Prostate gland (tissue), 2 donors: ENCODE measurements around the gene DLL1. TPM values are rescaled to one million over a fixed set of nuclear protein-coding genes. Genes with fewer than 3 reads are reported as not detected.

ENCODE experiments used
- DNase-seq: peaks from one replicate; pipeline ENCODE4 v3.0.0-alpha.2; 2019; ENCODE audit warnings: low spot score
- H3K27ac ChIP-seq, 2 donors: fragments of 200-600 bp; sonication (generic); 2 replicates each; pipeline ENCODE4 v1.5.1; 2017 to 2019
- H3K27me3 ChIP-seq: fragments of 200-600 bp; sonication (generic); replicated peaks from 2 replicates; pipeline ENCODE4 v1.5.1; 2019; ENCODE audit not compliant: insufficient read depth
- H3K36me3 ChIP-seq, 2 donors: fragments of 200-600 bp; sonication (generic); 1 replicate in 1 of 2; 2 replicates in 1 of 2; pipeline versions ENCODE4 v1.5.1 to v1.8.1; 2017 to 2019
- H3K4me1 ChIP-seq: fragments of 200-600 bp; sonication (generic); replicated peaks from 2 replicates; pipeline ENCODE4 v1.5.1; 2019
- H3K4me3 ChIP-seq, 2 donors: fragments of 200-600 bp; sonication (generic); 2 replicates each; pipeline ENCODE4 v1.5.1; 2017 to 2019
- H3K9me3 ChIP-seq: fragments of 200-600 bp; sonication (generic); 2 replicates; pipeline ENCODE4 v1.5.1; 2017
- POLR2A ChIP-seq: fragments of 450-650 bp; IDR thresholded peaks from one replicate; pipeline ENCODE4 v1.6.1; 2016; ENCODE audit warnings: antibody characterized with exemption, mild to moderate bottlenecking
- POLR2AphosphoS5 ChIP-seq: sonication (generic); formaldehyde crosslinking; IDR thresholded peaks from one replicate; pipeline ENCODE4 v1.6.1; 2017; ENCODE audit warnings: antibody characterized with exemption
- WGBS: methylation state at CpG from one replicate; pipeline ENCODE4 v1.1.5; 2018; 5-methylcytosine and 5-hydroxymethylcytosine counted together
- intact Hi-C: fragments of 100-400 bp; cut with DNase I; formaldehyde crosslinking; loops from one replicate; pipeline ENCODE4 v1.14.2; 2022
- total RNA-seq, 2 donors: library from RNA; depleted of rRNA; stranded (reverse); fragments of >200 nt; gene quantifications; one replicate each; pipeline ENCODE4 v1.1.0, GENCODE V29; 2016
- TF ChIP-seq, protein P1 (sequence below), 4 experiments: fragments of 200-600 bp in 2 of 4; fragments of 450-650 bp in 2 of 4; sonication (generic) in 2 of 4; IDR thresholded peaks; 1 replicate in 3 of 4; 2 replicates in 1 of 4; pipeline ENCODE4 v1.5.1; 2016 to 2019; ENCODE audit warnings: antibody characterized with exemption in 4 of 4, mild to moderate bottlenecking in 2 of 4, moderate library complexity in 2 of 4

Gene DLL1
- total RNA-seq, 2 donors from 2014 or later = 16.0 to 40.4 TPM

DNA sequence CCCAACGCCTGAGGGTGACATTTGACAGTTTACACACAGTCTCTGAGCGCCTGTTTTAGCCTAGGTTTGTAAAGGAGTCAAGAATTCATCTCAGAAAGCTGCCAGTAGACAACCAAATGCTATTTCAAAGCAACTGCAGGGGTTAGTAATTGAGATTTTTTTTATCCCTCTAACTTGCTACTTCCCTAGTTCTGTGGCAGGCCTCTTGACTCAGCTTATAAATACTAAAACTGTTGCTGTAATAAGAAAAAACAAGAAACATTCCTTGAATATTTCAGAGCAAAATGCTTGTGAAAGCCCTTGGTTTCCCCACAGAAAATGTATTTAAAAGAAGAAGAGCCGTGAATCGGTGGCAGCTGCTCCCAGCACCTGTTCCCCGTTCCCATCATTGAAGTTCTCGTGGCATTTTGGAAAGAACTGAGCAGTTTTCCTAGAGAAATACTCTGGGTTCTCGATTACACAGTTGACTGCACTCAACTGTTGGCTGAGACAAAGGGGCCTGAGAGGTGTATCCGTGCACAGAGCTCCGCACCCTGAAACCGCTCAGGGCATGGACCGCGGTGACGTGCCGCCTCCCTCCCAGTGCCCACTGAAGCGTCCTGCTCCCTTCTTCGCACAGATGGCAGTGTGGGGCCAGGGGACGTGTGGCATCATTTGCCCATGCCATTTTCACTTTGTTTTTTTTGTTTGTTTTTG lies 20.9 kb downstream of the DLL1 start:
- DNase-seq = no peak
- WGBS = 74% methylated on average over 17 of the region's 17 CpGs
- Histone ChIP-seq H3K9me3 (no peaks in the 10 kb centered on the region), H3K27ac (peak overlapping the region in 1 of 2 donors; percentile 10), H3K27me3 (no peaks in the 10 kb centered on the region), H3K4me3 (no peak overlapping the region), H3K36me3 (no peaks in the 10 kb centered on the region), H3K4me1 (no peaks in the 10 kb centered on the region)
- intact Hi-C loops = no loop called here
- TF ChIP-seq, protein P1, sequence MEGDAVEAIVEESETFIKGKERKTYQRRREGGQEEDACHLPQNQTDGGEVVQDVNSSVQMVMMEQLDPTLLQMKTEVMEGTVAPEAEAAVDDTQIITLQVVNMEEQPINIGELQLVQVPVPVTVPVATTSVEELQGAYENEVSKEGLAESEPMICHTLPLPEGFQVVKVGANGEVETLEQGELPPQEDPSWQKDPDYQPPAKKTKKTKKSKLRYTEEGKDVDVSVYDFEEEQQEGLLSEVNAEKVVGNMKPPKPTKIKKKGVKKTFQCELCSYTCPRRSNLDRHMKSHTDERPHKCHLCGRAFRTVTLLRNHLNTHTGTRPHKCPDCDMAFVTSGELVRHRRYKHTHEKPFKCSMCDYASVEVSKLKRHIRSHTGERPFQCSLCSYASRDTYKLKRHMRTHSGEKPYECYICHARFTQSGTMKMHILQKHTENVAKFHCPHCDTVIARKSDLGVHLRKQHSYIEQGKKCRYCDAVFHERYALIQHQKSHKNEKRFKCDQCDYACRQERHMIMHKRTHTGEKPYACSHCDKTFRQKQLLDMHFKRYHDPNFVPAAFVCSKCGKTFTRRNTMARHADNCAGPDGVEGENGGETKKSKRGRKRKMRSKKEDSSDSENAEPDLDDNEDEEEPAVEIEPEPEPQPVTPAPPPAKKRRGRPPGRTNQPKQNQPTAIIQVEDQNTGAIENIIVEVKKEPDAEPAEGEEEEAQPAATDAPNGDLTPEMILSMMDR (IDR thresholded peaks at IDR 0.05) = no peak
- no peak for TF ChIP-seq POLR2AphosphoS5
- TF ChIP-seq POLR2A = no peak

DNA sequence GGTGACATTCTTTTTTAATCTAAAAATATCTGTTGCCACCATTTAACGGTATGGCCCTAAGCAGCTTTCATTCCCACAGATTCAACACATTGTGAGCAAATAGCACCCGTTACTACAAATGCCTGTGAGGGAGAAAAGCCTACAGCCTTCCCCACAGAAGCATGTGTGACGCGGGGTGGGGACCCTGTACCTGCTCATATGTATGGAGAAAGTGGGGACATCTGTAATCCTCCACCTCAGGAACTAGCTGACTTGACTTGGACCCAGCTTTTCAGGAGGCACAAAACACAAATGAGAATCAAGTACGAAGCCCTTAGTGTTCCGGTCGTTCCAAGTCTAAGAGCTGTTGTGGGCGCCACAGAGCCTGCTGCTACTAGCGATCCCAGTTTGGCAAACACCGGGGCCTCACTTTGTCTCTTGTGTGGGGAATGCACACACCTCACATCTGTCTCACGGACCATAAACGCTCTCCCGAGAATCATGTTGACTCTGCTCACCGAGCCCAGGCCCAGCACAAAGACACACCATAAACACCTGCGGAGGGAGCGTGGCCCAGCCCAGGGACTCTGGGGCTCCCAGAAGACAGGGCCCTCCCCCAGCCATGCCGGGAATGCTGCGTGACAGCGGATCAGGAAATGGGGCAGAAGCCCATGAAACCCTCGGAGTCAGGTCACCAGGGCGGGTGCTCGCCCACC lies 21.6 kb downstream of the DLL1 start:
- intact Hi-C loops = no loop called here
- TF ChIP-seq POLR2A = no peak
- TF ChIP-seq, protein P1 (IDR thresholded peaks at IDR 0.05) = no peak
- TF ChIP-seq POLR2AphosphoS5 = no peak
- H3K27me3 ChIP-seq = no peaks in the 10 kb centered on the region
- H3K27ac ChIP-seq = peak overlapping the region in 1 of 2 donors; percentile 10
- no peak overlapping the region for H3K4me3 ChIP-seq
- no peaks in the 10 kb centered on the region for H3K4me1 ChIP-seq
- 52% methylated on average over 22 of the region's 22 CpGs for WGBS
- no peaks in the 10 kb centered on the region for H3K36me3 ChIP-seq
- peak; percentile 50 for DNase-seq
- no peaks in the 10 kb centered on the region for H3K9me3 ChIP-seq

DNA sequence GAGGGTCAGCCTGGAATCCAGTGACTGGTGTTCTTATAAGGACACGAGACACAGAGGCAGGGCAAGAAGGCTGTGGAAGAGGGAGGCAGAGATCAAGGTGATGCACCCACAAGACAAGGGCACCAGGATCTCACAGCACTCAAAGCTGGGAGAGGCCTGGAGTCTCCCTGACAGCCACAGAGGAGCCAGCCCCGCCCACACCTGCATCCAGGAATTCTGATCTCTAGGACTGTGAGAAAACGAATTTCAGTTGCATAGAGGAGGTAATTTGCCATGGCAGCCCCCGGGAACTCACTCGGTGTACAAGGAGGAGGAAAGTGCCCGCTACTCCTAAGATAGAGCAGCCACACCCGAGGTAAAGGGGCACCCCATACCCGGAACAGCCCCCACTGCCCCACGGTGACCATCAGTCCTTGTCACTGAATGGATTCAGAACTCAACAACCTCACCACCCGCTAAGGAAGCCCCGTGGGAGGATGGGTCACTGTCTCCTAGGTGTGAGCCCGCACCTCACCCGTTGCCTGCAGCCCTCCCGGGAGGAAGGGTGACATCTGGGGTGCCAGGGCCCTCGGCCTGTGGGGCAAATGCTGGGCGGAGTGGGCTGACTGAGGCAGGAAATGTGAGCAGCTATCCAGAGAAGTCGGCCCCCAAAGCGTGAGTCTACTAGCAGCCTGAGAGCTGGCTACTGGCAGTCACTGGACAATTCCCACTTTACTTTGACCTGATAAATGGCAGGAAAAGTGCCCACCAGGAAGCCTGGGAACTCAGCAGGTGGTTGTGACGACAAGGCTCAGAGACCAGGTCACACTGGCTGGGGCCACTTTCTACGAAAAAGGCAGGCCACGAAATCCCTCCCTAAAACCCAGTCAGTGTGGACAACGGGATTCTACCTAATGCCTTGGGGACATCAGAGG lies 22.4 kb downstream of the DLL1 start:
- Histone ChIP-seq H3K36me3 (no peaks in the 10 kb centered on the region), H3K9me3 (no peaks in the 10 kb centered on the region), H3K4me3 (no peak overlapping the region), H3K27me3 (no peaks in the 10 kb centered on the region), H3K27ac (no peak overlapping the region), H3K4me1 (no peaks in the 10 kb centered on the region)
- no peak for DNase-seq
- intact Hi-C loops = no loop called here
- 95% methylated on average over 22 of the region's 22 CpGs for WGBS
- TF ChIP-seq, protein P1 (IDR thresholded peaks at IDR 0.05) = no peak
- TF ChIP-seq POLR2AphosphoS5 (no peak), POLR2A (no peak)

DNA sequence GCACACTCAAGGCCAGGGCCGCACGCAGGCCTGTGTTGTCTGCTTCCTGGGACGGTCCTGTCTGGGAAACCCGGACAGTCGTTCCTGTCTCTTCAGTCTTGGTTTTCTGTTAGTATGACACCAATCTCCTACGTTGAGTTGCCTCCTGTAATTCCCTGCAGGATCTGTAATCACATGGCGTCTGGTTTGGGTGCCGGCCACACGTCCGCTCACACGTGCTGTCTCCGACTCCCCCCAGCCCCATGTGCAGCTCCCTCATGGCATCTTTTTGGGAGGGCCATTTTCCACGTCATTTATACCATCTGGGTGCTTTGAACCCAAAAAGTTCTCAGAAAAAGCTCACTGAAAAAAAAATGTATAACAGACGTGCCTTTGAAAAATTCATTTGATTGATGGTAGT lies 23.2 kb downstream of the DLL1 start:
- Histone ChIP-seq H3K27ac (no peak overlapping the region), H3K4me1 (no peaks in the 10 kb centered on the region), H3K9me3 (no peaks in the 10 kb centered on the region), H3K4me3 (no peak overlapping the region), H3K36me3 (no peaks in the 10 kb centered on the region), H3K27me3 (no peaks in the 10 kb centered on the region)
- no peak for DNase-seq
- no peak for TF ChIP-seq POLR2A
- intact Hi-C loops = no loop called here
- 90% methylated on average over 14 of the region's 14 CpGs for WGBS
